Measurements from ENCODE around the gene PALD1. TPM values are rescaled to one million over a fixed set of nuclear protein-coding genes. Genes with fewer than 3 reads are reported as not detected.

PALD1 gene
- total and polyA plus RNA-seq, 9 of the 15 experiments (the other 6 are each of a cell fraction or from before 2014, with no cell fraction given): 0.03 to 0.29 (median 0.09) TPM; not detected in 2

- 0 out of 2 replicates have a peak, but pooled peaks have one; percentile 44 for TF ChIP-seq CUX1 (CRISPR knock-in tag; IDR thresholded peaks at IDR 0.05)
- no peak for TF ChIP-seq ELF1 (tag; IDR thresholded peaks at IDR 0.05)
- TF ChIP-seq ZEB2 (IDR thresholded peaks at IDR 0.05): peak; percentile 79
- peak; percentile 48; the same call in 1 of the 2 replicates for TF ChIP-seq GABPA (tag; conservative IDR thresholded peaks at IDR 0.05; ENCODE audit: low read depth)
- TF ChIP-seq DNMT1 (IDR thresholded peaks at IDR 0.05): peak; percentile 78; the same call in 1 of the 2 replicates
- TF ChIP-seq POLR2G (IDR thresholded peaks at IDR 0.05; ENCODE audit: low read depth, low read length): 0 out of 2 replicates have a peak, but pooled peaks have one; percentile 20
- TF ChIP-seq RB1 (IDR thresholded peaks at IDR 0.05; ENCODE audit: low read depth): peak; percentile 60; the same call in 1 of the 2 replicates
- peak; percentile 80 for TF ChIP-seq ETV1 (tag; conservative IDR thresholded peaks at IDR 0.05; ENCODE audit: low read depth)
- TF ChIP-seq, protein P1, sequence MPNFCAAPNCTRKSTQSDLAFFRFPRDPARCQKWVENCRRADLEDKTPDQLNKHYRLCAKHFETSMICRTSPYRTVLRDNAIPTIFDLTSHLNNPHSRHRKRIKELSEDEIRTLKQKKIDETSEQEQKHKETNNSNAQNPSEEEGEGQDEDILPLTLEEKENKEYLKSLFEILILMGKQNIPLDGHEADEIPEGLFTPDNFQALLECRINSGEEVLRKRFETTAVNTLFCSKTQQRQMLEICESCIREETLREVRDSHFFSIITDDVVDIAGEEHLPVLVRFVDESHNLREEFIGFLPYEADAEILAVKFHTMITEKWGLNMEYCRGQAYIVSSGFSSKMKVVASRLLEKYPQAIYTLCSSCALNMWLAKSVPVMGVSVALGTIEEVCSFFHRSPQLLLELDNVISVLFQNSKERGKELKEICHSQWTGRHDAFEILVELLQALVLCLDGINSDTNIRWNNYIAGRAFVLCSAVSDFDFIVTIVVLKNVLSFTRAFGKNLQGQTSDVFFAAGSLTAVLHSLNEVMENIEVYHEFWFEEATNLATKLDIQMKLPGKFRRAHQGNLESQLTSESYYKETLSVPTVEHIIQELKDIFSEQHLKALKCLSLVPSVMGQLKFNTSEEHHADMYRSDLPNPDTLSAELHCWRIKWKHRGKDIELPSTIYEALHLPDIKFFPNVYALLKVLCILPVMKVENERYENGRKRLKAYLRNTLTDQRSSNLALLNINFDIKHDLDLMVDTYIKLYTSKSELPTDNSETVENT (CRISPR knock-in tag; IDR thresholded peaks at IDR 0.05): peak; percentile 21; the same call in 1 of the 2 replicates
- TF ChIP-seq, protein P2, sequence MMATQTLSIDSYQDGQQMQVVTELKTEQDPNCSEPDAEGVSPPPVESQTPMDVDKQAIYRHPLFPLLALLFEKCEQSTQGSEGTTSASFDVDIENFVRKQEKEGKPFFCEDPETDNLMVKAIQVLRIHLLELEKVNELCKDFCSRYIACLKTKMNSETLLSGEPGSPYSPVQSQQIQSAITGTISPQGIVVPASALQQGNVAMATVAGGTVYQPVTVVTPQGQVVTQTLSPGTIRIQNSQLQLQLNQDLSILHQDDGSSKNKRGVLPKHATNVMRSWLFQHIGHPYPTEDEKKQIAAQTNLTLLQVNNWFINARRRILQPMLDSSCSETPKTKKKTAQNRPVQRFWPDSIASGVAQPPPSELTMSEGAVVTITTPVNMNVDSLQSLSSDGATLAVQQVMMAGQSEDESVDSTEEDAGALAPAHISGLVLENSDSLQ (IDR thresholded peaks at IDR 0.05): peak; percentile 58
- no peak for TF ChIP-seq BRF2 (IDR thresholded peaks at IDR 0.05; ENCODE audit: borderline replicate concordance, insufficient read depth, insufficient read length)
- no peak for TF ChIP-seq PCBP1 (IDR thresholded peaks at IDR 0.05; ENCODE audit: low read depth, low read length, poor library complexity, severe bottlenecking)
- peak; percentile 93 for TF ChIP-seq CTBP1 (IDR thresholded peaks at IDR 0.05; ENCODE audit: borderline replicate concordance)
- no peak for TF ChIP-seq POLR3G (IDR thresholded peaks at IDR 0.05; ENCODE audit: extremely low read depth, insufficient read length, insufficient replicate concordance)
- no peak for TF ChIP-seq ZNF696 (CRISPR knock-in tag; conservative IDR thresholded peaks at IDR 0.05)
- 0 out of 2 replicates have a peak, but pooled peaks have one; percentile 8 for TF ChIP-seq CXXC5 (CRISPR knock-in tag; IDR thresholded peaks at IDR 0.05)
- no peak for TF ChIP-seq SAFB (IDR thresholded peaks at IDR 0.05; ENCODE audit: borderline replicate concordance, low read depth, low read length)
These were observed 80.6 kb downstream of the PALD1 start (continued) for GRCh38 chr10:70558871-70559810.
